ENCODE measurements around the gene ANKRD17.

GRCh38 chr4:73206236-73206635 lies 52.4 kb downstream of the ANKRD17 start:
- TF ChIP-seq CTCF (IDR thresholded peaks at IDR 0.05; ENCODE audit: borderline replicate concordance, extremely low read depth, low read length, poor library complexity, severe bottlenecking) (no peak), EZH2 (IDR thresholded peaks at IDR 0.05; ENCODE audit: borderline replicate concordance, low read depth, low read length, severe bottlenecking) (no peak)
